K562 (cell line): ENCODE data around the gene PPP1R3C.

Experiments
- NR2F6 ChIP-seq: fragments of 450-650 bp; formaldehyde crosslinking; IDR thresholded peaks from 2 replicates; pipeline ENCODE4 v1.4.0; 2020; ENCODE audit warnings: mild to moderate bottlenecking
- POLR2A ChIP-seq: fragments of 450-650 bp; conservative IDR thresholded peaks from 2 replicates; pipeline ENCODE4 v1.6.1; 2016
- TAF1 ChIP-seq: IDR thresholded peaks from 2 replicates; pipeline ENCODE4 v1.6.1; 2011; ENCODE audit warnings: mild to moderate bottlenecking, low read length, moderate library complexity; ENCODE audit not compliant: insufficient read depth, control insufficient read depth, severe bottlenecking; ENCODE audit errors: extremely low read depth
- ZNF274 ChIP-seq: IDR thresholded peaks from 2 replicates; pipeline ENCODE4 v1.6.1; 2011; ENCODE audit warnings: low read depth, mild to moderate bottlenecking, low read length, moderate library complexity, borderline replicate concordance

- TF ChIP-seq TAF1 (no peak), ZNF274 (no peak), POLR2A (no peak), NR2F6 (CRISPR knock-in tag) (no peak)
Observed at GRCh38 chr10:91598211-91598977, 34.5 kb downstream of the PPP1R3C start.
